Type B pancreatic cell (in vitro differentiated cells): ENCODE measurements around the gene CDKAL1. TPM values are rescaled to one million over a fixed set of nuclear protein-coding genes. Genes with fewer than 3 reads are reported as not detected.

Experiments
- DNase-seq: peaks from one replicate; pipeline ENCODE4 v3.0.0; 2021; ENCODE audit warnings: mixed read lengths; ENCODE audit not compliant: unreplicated experiment; ENCODE audit errors: extremely low spot score
- H3K27ac Mint-ChIP-seq: 2 replicates; pipeline ENCODE4 v1.8.0; 2021; ENCODE audit warnings: mild to moderate bottlenecking, mixed read lengths
- H3K27me3 Mint-ChIP-seq: 2 replicates; pipeline ENCODE4 v1.8.0; 2021; ENCODE audit warnings: mixed read lengths
- H3K36me3 Mint-ChIP-seq: 2 replicates; pipeline ENCODE4 v1.8.0; 2021; ENCODE audit warnings: mixed read lengths
- H3K4me1 Mint-ChIP-seq: one replicate; pipeline ENCODE4 v1.8.0; 2021; ENCODE audit warnings: mixed read lengths; ENCODE audit not compliant: unreplicated experiment
- H3K4me3 Mint-ChIP-seq: 2 replicates; pipeline ENCODE4 v1.8.0; 2021; ENCODE audit warnings: mild to moderate bottlenecking, mixed read lengths
- H3K9me3 Mint-ChIP-seq: 2 replicates; pipeline ENCODE4 v1.8.0; 2021; ENCODE audit warnings: mixed read lengths
- CTCF ChIP-seq: fragments of 200-600 bp; sonication (generic); conservative IDR thresholded peaks from 2 replicates; pipeline ENCODE4 v1.5.0; 2021; ENCODE audit warnings: antibody characterized with exemption, mild to moderate bottlenecking
- total RNA-seq: library from RNA; stranded (reverse); gene quantifications from 2 replicates; pipeline ENCODE4 v1.2.1, GENCODE V29; 2021; ENCODE audit warnings: low replicate concordance

The CDKAL1 gene
- total RNA-seq, 1 donor from 2014 or later = 21.0 TPM

DNA sequence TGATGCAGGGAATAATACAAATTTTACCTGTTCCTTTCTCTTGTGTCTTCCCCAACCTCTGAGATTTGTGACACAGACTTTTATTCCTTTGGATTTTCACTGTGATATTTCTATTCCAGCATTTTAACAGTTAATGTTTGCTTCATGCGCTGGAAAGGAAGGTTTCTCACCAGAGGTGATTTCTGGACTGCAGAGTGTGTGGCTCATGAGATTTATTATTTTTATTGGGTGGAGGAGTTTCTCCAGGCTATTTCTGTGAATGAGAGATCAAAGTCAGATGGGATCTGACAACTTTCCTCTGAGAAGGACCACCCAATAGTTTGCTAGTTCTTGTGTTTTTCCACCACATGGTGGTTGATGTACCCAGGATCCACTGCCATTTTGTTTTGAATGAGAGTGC, 377.5 kb downstream of the CDKAL1 start:
- Mint-ChIP-seq H3K36me3 (peaks cover 14% of the 10 kb centered on the region), H3K27me3 (no peaks in the 10 kb centered on the region), H3K4me3 (peak overlapping the region; percentile 31), H3K4me1 (peaks cover 5% of the 10 kb centered on the region), H3K27ac (no peak overlapping the region), H3K9me3 (peaks cover 7% of the 10 kb centered on the region)
- no peak for DNase-seq
- no peak for TF ChIP-seq CTCF

GRCh38 chr6:20915156-20915555, 380.9 kb downstream of the CDKAL1 start:
- H3K4me1 Mint-ChIP-seq = peaks cover 5% of the 10 kb centered on the region
- peaks cover 14% of the 10 kb centered on the region for H3K36me3 Mint-ChIP-seq
- peaks cover 7% of the 10 kb centered on the region for H3K9me3 Mint-ChIP-seq
- no peak for TF ChIP-seq CTCF
- no peaks in the 10 kb centered on the region for H3K27me3 Mint-ChIP-seq
- DNase-seq = no peak
- H3K27ac Mint-ChIP-seq = no peak overlapping the region
- no peak overlapping the region for H3K4me3 Mint-ChIP-seq

DNA sequence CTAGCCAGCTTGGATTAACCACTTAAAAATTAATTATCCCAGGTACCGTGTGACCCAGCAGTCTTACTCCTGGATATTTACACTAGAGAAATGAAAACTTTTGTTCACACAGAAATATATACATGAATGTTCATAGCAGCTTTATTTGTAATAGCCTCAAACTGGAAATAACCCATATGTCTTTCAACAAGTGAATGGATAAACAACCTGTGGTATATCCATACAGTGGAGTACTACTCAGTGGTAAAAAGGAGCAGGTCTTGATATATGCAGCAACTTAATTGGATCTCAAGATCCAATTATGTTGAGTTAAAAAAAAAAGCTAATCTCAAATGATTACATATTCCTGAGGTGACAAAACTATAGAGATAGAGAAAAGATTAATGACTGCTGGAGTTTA, 381.4 kb downstream of the CDKAL1 start:
- DNase-seq = no peak

GRCh38 chr6:20916086-20916485, 381.8 kb downstream of the CDKAL1 start:
- Mint-ChIP-seq H3K27ac (no peak overlapping the region), H3K36me3 (peaks cover 14% of the 10 kb centered on the region), H3K27me3 (no peaks in the 10 kb centered on the region), H3K4me3 (no peak overlapping the region), H3K4me1 (peaks cover 5% of the 10 kb centered on the region), H3K9me3 (peaks cover 7% of the 10 kb centered on the region)
- no peak for DNase-seq
- no peak for TF ChIP-seq CTCF

More for the DNA sequence above, 381.4 kb downstream of the CDKAL1 start:
- TF ChIP-seq CTCF = no peak
- no peak overlapping the region for H3K4me3 Mint-ChIP-seq
- peaks cover 14% of the 10 kb centered on the region for H3K36me3 Mint-ChIP-seq
- H3K27ac Mint-ChIP-seq = no peak overlapping the region
- H3K27me3 Mint-ChIP-seq = no peaks in the 10 kb centered on the region
- H3K4me1 Mint-ChIP-seq = peaks cover 5% of the 10 kb centered on the region
- H3K9me3 Mint-ChIP-seq = peaks cover 7% of the 10 kb centered on the region

DNA sequence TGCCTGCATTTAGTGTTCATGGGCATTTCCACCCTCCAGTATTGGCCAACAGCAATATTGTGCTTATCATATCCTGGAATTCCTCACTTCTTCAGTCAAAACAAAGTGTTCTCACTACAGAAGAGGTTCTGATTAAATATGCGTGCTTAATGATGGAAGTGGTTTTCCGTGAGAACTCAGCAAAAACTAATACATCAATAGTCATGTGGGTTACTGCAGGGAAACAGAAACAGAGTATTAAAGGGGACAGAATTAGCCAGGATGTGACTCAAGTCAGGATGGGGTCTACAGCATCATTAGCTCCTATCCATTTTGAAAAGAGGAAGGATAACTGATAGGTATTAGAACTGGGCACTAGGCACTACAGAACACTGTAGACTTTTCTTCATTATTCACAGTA, 384.6 kb downstream of the CDKAL1 start:
- no peaks in the 10 kb centered on the region for H3K27me3 Mint-ChIP-seq
- no peak overlapping the region for H3K4me3 Mint-ChIP-seq
- no peak for DNase-seq
- no peaks in the 10 kb centered on the region for H3K4me1 Mint-ChIP-seq
- H3K36me3 Mint-ChIP-seq = peaks cover 11% of the 10 kb centered on the region
- H3K27ac Mint-ChIP-seq = no peak overlapping the region
- peaks cover 13% of the 10 kb centered on the region for H3K9me3 Mint-ChIP-seq
- TF ChIP-seq CTCF = no peak
